NCI-H1092 (cell line): ENCODE results near the gene CCDC32.
A peak's percentile ranks its signal among the peaks of the same experiment; 100 is the strongest.

Experiments
- DNase-seq: peaks from one replicate; lab custom pipeline; 2025; lab: John Stamatoyannopoulos, UW

Gene CCDC32

GRCh38 chr15:40511472-40512133 lies 53.2 kb downstream of the CCDC32 start:
- no peak for DNase-seq

DNA sequence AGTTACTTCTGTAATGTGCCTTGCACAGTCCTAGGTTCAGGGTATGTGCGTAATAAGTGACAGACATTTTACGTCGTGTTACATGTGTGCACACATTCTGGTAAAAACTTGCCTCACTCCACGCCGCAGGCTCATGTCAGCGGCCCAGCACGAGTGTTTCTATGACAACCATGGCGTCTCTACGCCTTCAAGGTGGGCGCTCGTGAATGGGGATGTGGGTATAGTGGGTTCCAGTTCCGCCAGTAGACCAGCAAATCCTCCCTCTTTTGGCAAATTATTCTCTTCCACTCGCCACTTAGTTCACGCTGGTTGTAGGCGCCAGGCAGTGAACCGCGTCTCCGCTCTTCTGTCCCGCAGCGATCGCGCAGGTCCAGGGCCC lies 53.8 kb downstream of the CCDC32 start:
- DNase-seq, result no peak

GRCh38 chr15:40510201-40510600 lies 54.6 kb downstream of the CCDC32 start:
- DNase-seq, result no peak

GRCh38 chr15:40508216-40508615 lies 56.6 kb downstream of the CCDC32 start:
- DNase-seq, result no peak

GRCh38 chr15:40506964-40507571 lies 57.8 kb downstream of the CCDC32 start:
- peak; percentile 68 for DNase-seq
